WTC11 (cell line): ENCODE results near the gene TCAF1. TPM values are rescaled to one million over a fixed set of nuclear protein-coding genes. Genes with fewer than 3 reads are reported as not detected.

Source experiments
- ATAC-seq: fragments of 200-7000 bp; cut with Tn5 transposase; 2 replicates; pipeline ENCODE4 v1.10.0; 2021; ENCODE audit warnings: mild to moderate bottlenecking, moderate library complexity
- CTCF ChIA-PET: fragments of 300-600 bp; sonication (Branson Sonifier 250); formaldehyde crosslinking; loops from one replicate; lab custom pipeline; 2021; ENCODE audit warnings: antibody characterized with exemption; lab: Charles Lee
- POLR2A ChIA-PET: fragments of 350-600 bp; sonication (Branson Sonifier 250); formaldehyde crosslinking; loops from one replicate; lab custom pipeline; 2021; ENCODE audit warnings: antibody characterized with exemption; lab: Charles Lee
- DNase-seq: peaks from one replicate; pipeline ENCODE4 v3.0.0; 2021; ENCODE audit warnings: low spot score
- H3K27ac Mint-ChIP-seq: 2 replicates; pipeline ENCODE4 v1.8.0; 2021; ENCODE audit warnings: mixed read lengths
- H3K27me3 Mint-ChIP-seq: 2 replicates; pipeline ENCODE4 v1.8.0; 2021; ENCODE audit warnings: low read depth, mild to moderate bottlenecking, moderate library complexity, mixed read lengths
- H3K36me3 Mint-ChIP-seq: 2 replicates; pipeline ENCODE4 v1.8.0; 2021; ENCODE audit warnings: mixed read lengths
- H3K4me1 Mint-ChIP-seq: 2 replicates; pipeline ENCODE4 v1.8.0; 2022; ENCODE audit warnings: mixed read lengths
- H3K4me3 Mint-ChIP-seq: 2 replicates; pipeline ENCODE4 v1.8.0; 2021; ENCODE audit warnings: mild to moderate bottlenecking, moderate library complexity, mixed read lengths
- H3K9me3 Mint-ChIP-seq: 2 replicates; pipeline ENCODE4 v1.8.0; 2021; ENCODE audit warnings: mixed read lengths
- ELF4 ChIP-seq: sonication (generic); formaldehyde crosslinking; IDR thresholded peaks from 2 replicates; pipeline ENCODE4 v1.8.1; 2022; ENCODE audit warnings: low read depth, mild to moderate bottlenecking, moderate library complexity, missing genetic modification reagents
- EMX1 ChIP-seq: fragments of 250-450 bp; sonication (Bioruptor Pico); IDR thresholded peaks from 2 replicates; pipeline ENCODE4 v1.8.0; 2021; ENCODE audit warnings: mild to moderate bottlenecking
- GRHL2 ChIP-seq: fragments of 250-450 bp; sonication (Bioruptor Pico); IDR thresholded peaks from 2 replicates; pipeline ENCODE4 v1.8.0; 2022; ENCODE audit warnings: mild to moderate bottlenecking, moderate library complexity; ENCODE audit not compliant: insufficient replicate concordance, severe bottlenecking
- GTF2I ChIP-seq: fragments of 250-450 bp; sonication (Bioruptor Pico); conservative IDR thresholded peaks from 2 replicates; pipeline ENCODE4 v1.4.0; 2021; ENCODE audit warnings: mild to moderate bottlenecking
- JUN ChIP-seq: sonication (generic); formaldehyde crosslinking; IDR thresholded peaks from 2 replicates; pipeline ENCODE4 v1.8.0; 2023; ENCODE audit warnings: mild to moderate bottlenecking, missing genetic modification reagents
- NFE2L1 ChIP-seq: sonication (generic); formaldehyde crosslinking; IDR thresholded peaks from 2 replicates; pipeline ENCODE4 v1.8.1; 2023; ENCODE audit warnings: missing genetic modification reagents
- NFYB ChIP-seq: sonication (generic); formaldehyde crosslinking; conservative IDR thresholded peaks from 2 replicates; pipeline ENCODE4 v1.8.0; 2022; ENCODE audit warnings: low read depth, missing genetic modification reagents
- PRRX2 ChIP-seq: fragments of 250-450 bp; sonication (Bioruptor Pico); IDR thresholded peaks from 2 replicates; pipeline ENCODE4 v1.8.0; 2021; ENCODE audit warnings: mild to moderate bottlenecking
- RORB ChIP-seq: fragments of 250-450 bp; sonication (Bioruptor Pico); IDR thresholded peaks from 2 replicates; pipeline ENCODE4 v1.9.0; 2021; ENCODE audit warnings: mild to moderate bottlenecking
- SMAD4 ChIP-seq: sonication (generic); formaldehyde crosslinking; IDR thresholded peaks from 2 replicates; pipeline ENCODE4 v1.8.0; 2022; ENCODE audit warnings: mild to moderate bottlenecking, missing genetic modification reagents
- SP1 ChIP-seq: sonication (generic); formaldehyde crosslinking; conservative IDR thresholded peaks from 2 replicates; pipeline ENCODE4 v1.8.1; 2022; ENCODE audit warnings: missing genetic modification reagents
- ZNF219 ChIP-seq: sonication (generic); formaldehyde crosslinking; IDR thresholded peaks from 2 replicates; pipeline ENCODE4 v1.8.0; 2023; ENCODE audit warnings: missing genetic modification reagents, mild to moderate bottlenecking, borderline replicate concordance
- ZNF263 ChIP-seq: sonication (generic); formaldehyde crosslinking; IDR thresholded peaks from 2 replicates; pipeline ENCODE4 v1.8.1; 2022; ENCODE audit warnings: low read depth, mild to moderate bottlenecking, moderate library complexity, missing genetic modification reagents
- ZNF281 ChIP-seq: sonication (generic); formaldehyde crosslinking; IDR thresholded peaks from 2 replicates; pipeline ENCODE4 v1.8.0; 2023; ENCODE audit warnings: mild to moderate bottlenecking, missing genetic modification reagents
- ZNF317 ChIP-seq: sonication (generic); formaldehyde crosslinking; IDR thresholded peaks from 2 replicates; pipeline ENCODE4 v1.8.1; 2023; ENCODE audit warnings: low read depth, mild to moderate bottlenecking, moderate library complexity, missing genetic modification reagents, borderline replicate concordance
- ZNF425 ChIP-seq: fragments of 250-450 bp; sonication (Bioruptor Pico); conservative IDR thresholded peaks from 2 replicates; pipeline ENCODE4 v1.9.0; 2021; ENCODE audit warnings: mild to moderate bottlenecking
- total RNA-seq: library from RNA; stranded (reverse); gene quantifications from 3 replicates; pipeline ENCODE4 v1.2.3, GENCODE V29; 2021
- TF ChIP-seq, protein P1 (sequence below): fragments of 250-450 bp; sonication (Bioruptor Pico); IDR thresholded peaks from 2 replicates; pipeline ENCODE4 v1.9.0; 2021; ENCODE audit warnings: moderate library complexity, mild to moderate bottlenecking, inconsistent platforms, borderline replicate concordance
- TF ChIP-seq, protein P2 (sequence below): fragments of 250-450 bp; sonication (Bioruptor Pico); IDR thresholded peaks from 2 replicates; pipeline ENCODE4 v1.8.0; 2021; ENCODE audit warnings: mild to moderate bottlenecking
- TF ChIP-seq, protein P3 (sequence below): sonication (generic); formaldehyde crosslinking; IDR thresholded peaks from 2 replicates; pipeline ENCODE4 v1.8.1; 2023; ENCODE audit warnings: mild to moderate bottlenecking, moderate library complexity, missing genetic modification reagents
- TF ChIP-seq, protein P4 (sequence below): sonication (generic); formaldehyde crosslinking; IDR thresholded peaks from 2 replicates; pipeline ENCODE4 v1.8.0; 2023; ENCODE audit warnings: missing genetic modification reagents
- TF ChIP-seq, protein P5 (sequence below): sonication (generic); formaldehyde crosslinking; IDR thresholded peaks from 2 replicates; pipeline ENCODE4 v1.8.1; 2022; ENCODE audit warnings: low read depth, mild to moderate bottlenecking, moderate library complexity, missing genetic modification reagents, borderline replicate concordance

Gene TCAF1
- total RNA-seq, 1 experiment from 2014 or later: 52.7 TPM

GRCh38 chr7:143884969-143885559 is 16.9 kb downstream of the TCAF1 start (continued):
- no peak for TF ChIP-seq ZNF425 (CRISPR knock-in tag)
- TF ChIP-seq, protein P1, sequence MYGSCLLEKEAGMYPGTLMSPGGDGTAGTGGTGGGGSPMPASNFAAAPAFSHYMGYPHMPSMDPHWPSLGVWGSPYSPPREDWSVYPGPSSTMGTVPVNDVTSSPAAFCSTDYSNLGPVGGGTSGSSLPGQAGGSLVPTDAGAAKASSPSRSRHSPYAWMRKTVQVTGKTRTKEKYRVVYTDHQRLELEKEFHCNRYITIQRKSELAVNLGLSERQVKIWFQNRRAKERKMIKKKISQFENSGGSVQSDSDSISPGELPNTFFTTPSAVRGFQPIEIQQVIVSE (CRISPR knock-in tag): no peak
- TF ChIP-seq SP1 (CRISPR knock-in tag): peak; percentile 52

- TF ChIP-seq PRRX2: no peak
- no peak for TF ChIP-seq GRHL2 (CRISPR knock-in tag)
- TF ChIP-seq, protein P2, sequence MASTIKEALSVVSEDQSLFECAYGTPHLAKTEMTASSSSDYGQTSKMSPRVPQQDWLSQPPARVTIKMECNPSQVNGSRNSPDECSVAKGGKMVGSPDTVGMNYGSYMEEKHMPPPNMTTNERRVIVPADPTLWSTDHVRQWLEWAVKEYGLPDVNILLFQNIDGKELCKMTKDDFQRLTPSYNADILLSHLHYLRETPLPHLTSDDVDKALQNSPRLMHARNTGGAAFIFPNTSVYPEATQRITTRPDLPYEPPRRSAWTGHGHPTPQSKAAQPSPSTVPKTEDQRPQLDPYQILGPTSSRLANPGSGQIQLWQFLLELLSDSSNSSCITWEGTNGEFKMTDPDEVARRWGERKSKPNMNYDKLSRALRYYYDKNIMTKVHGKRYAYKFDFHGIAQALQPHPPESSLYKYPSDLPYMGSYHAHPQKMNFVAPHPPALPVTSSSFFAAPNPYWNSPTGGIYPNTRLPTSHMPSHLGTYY (CRISPR knock-in tag): no peak
- TF ChIP-seq SMAD4: no peak
- TF ChIP-seq, protein P3, sequence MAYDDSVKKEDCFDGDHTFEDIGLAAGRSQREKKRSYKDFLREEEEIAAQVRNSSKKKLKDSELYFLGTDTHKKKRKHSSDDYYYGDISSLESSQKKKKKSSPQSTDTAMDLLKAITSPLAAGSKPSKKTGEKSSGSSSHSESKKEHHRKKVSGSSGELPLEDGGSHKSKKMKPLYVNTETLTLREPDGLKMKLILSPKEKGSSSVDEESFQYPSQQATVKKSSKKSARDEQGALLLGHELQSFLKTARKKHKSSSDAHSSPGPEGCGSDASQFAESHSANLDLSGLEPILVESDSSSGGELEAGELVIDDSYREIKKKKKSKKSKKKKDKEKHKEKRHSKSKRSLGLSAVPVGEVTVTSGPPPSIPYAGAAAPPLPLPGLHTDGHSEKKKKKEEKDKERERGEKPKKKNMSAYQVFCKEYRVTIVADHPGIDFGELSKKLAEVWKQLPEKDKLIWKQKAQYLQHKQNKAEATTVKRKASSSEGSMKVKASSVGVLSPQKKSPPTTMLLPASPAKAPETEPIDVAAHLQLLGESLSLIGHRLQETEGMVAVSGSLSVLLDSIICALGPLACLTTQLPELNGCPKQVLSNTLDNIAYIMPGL (CRISPR knock-in tag): no peak
- TF ChIP-seq JUN (CRISPR knock-in tag): no peak
- no peak for TF ChIP-seq NFYB
- no peak for TF ChIP-seq ZNF219 (CRISPR knock-in tag)
- TF ChIP-seq, protein P4, sequence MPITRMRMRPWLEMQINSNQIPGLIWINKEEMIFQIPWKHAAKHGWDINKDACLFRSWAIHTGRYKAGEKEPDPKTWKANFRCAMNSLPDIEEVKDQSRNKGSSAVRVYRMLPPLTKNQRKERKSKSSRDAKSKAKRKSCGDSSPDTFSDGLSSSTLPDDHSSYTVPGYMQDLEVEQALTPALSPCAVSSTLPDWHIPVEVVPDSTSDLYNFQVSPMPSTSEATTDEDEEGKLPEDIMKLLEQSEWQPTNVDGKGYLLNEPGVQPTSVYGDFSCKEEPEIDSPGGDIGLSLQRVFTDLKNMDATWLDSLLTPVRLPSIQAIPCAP (CRISPR knock-in tag): no peak
- TF ChIP-seq NFE2L1: no peak
- no peak overlapping the region for H3K27ac Mint-ChIP-seq
- H3K27me3 Mint-ChIP-seq: peaks cover 20% of the 10 kb centered on the region
- H3K36me3 Mint-ChIP-seq: peaks cover 6% of the 10 kb centered on the region
- DNase-seq: no peak
- peaks cover 6% of the 10 kb centered on the region for H3K9me3 Mint-ChIP-seq
- peak overlapping the region; percentile 87 for H3K4me3 Mint-ChIP-seq
- H3K4me1 Mint-ChIP-seq: peaks cover 33% of the 10 kb centered on the region
- ATAC-seq: no peak
- CTCF ChIA-PET: interaction anchor here (1.0 to 2.3 kb wide), 5 partner anchors 8 to 243 kb away, joined by 3 to 19 read pairs (median 5); partner anchors contain the start of gene TCAF1
- POLR2A ChIA-PET: interaction anchor here (4.8 kb wide), 1 partner anchor 17 kb away, joined by 46 read pairs; the partner anchor contains the start of gene TCAF1
Measured at GRCh38 chr7:143884241-143884968, 17.6 kb downstream of the TCAF1 start.

DNA sequence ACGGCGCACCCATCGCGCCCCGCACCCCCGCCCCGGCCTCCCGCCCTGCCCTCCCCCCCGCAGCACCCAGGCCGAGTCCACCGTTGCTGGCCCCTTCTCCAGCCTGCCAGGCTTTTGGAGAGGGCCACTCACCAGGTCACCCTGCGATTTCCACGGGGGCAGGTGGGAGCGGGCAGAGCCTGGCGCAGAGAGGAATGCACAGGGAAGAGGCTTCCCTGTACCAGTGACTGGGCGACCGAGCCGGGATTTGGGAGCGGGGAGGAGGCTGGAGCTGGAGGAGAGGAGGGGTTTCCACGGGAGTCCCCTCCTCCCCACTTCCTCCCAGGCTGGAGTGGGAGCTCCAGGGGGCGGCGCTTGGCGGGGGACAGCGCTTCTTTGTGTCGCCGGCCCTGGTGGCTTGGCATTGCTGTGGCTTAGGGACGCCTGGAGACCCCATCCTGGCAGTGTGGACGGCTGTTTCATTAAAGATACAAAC is 19.3 kb downstream of the TCAF1 start:
- peaks cover 33% of the 10 kb centered on the region for H3K4me1 Mint-ChIP-seq

More for the DNA sequence above, 19.3 kb downstream of the TCAF1 start:
- POLR2A ChIA-PET: interaction anchor here (0.7 to 2.9 kb wide), 2 partner anchors 18 to 19 kb away, joined by 3 to 18 read pairs; partner anchors contain the start of gene TCAF1
- CTCF ChIA-PET: interaction anchor here (0.9 to 2.8 kb wide), 5 partner anchors 10 to 245 kb away, joined by 4 to 18 read pairs (median 6); partner anchors contain the start of gene TCAF1
- peak overlapping the region; percentile 76 for H3K4me3 Mint-ChIP-seq
- no peaks in the 10 kb centered on the region for H3K9me3 Mint-ChIP-seq
- no peak overlapping the region for H3K27ac Mint-ChIP-seq
- H3K36me3 Mint-ChIP-seq: no peaks in the 10 kb centered on the region
- DNase-seq (peak; percentile 51), ATAC-seq (peak; percentile 21)
- TF ChIP-seq ZNF263 (CRISPR knock-in tag) (0 out of 2 replicates have a peak, but pooled peaks have one; percentile 70), GTF2I (CRISPR knock-in tag) (no peak), ZNF317 (CRISPR knock-in tag) (no peak), EMX1 (0 out of 2 replicates have a peak, but pooled peaks have one; percentile 26), ZNF281 (CRISPR knock-in tag) (no peak), RORB (CRISPR knock-in tag) (no peak), ELF4 (CRISPR knock-in tag) (no peak)
- TF ChIP-seq, protein P5, sequence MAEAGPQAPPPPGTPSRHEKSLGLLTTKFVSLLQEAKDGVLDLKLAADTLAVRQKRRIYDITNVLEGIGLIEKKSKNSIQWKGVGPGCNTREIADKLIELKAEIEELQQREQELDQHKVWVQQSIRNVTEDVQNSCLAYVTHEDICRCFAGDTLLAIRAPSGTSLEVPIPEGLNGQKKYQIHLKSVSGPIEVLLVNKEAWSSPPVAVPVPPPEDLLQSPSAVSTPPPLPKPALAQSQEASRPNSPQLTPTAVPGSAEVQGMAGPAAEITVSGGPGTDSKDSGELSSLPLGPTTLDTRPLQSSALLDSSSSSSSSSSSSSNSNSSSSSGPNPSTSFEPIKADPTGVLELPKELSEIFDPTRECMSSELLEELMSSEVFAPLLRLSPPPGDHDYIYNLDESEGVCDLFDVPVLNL: no peak
- TF ChIP-seq, all 79 proteins: peak for 2
- H3K27me3 Mint-ChIP-seq: peaks cover 20% of the 10 kb centered on the region
